ENCODE results near the gene TMEM132D.

- TF ChIP-seq CTCF (IDR thresholded peaks at IDR 0.05; ENCODE audit: extremely low read depth in 1 of 2, insufficient read depth in 1 of 2, low read depth in 1 of 2, low read length in 2 of 2) = no peak
- no peak for TF ChIP-seq POLR2AphosphoS5 (IDR thresholded peaks at IDR 0.05; ENCODE audit: insufficient read depth, low read depth, low read length)
These were observed 339.1 kb downstream of the TMEM132D start for GRCh38 chr12:129564768-129565167.
